ENCODE measurements around the gene RRAGC. TPM values are rescaled to one million over a fixed set of nuclear protein-coding genes. Genes with fewer than 3 reads are reported as not detected.

RRAGC gene
- total RNA-seq, 1 donor from 2014 or later = 15.9 TPM

DNA sequence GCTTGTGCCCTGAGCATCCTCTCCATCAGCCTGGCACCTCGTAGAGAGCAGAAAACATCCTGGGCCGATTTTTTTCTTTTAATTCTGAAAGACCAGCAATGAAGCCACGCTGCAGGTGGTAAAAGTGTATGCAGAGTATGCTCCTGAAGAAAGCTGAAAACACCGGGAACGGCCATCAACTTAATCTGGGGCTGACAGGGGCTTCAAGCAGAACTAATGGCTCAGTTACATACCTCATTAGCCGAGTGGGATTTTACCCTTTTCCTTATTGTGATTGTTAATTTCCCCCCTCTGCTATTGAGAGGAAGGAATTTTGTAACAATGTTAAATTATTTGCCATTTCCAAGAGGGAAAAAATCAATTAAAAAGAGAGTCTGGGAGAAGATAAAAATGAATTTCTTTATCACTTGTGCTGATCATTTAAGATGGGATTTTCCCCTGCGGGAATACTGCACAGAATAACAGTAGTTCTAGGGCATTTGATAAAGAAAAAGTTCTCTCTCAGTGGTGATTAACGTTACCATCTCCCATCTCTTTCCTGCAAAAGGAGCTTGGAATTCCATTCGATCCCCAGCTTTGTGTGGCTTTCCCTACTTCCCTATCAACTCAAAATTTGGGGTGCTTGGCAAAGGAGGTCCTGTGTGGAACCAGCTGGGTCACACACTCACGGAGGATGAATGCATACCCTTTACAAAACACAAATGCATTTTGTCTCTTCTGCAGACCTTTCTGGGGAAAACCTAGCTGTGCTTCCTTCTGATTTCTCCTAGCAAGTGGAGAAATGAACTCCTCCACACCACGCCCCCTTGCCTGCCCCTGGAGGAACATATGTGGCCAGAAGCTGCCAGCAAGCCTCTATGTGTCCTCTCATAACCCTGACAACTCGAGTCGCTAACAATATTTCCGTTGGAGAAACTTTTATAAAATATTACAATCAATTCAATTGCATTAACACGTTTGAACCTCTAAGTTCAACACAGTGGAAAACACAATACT is 70.9 kb downstream of the RRAGC start:
- intact Hi-C loops (cut with micrococcal nuclease) = no loop called here

Other genes starting within 250 kb of the RRAGC start
- 34.5 and 51.5 TPM in 2 replicates for gene MYCBP, start 13.6 kb upstream of the RRAGC start, total RNA-seq
- not detected in 2 replicates for gene GJA9, start 21.8 kb upstream of the RRAGC start, total RNA-seq
- not detected in 2 replicates for gene RHBDL2, start 82.1 kb upstream of the RRAGC start, total RNA-seq
- gene AKIRIN1, start 131.5 kb upstream of the RRAGC start, total RNA-seq = 55.4 and 60.5 TPM in 2 replicates
- 134 and 140 TPM in 2 replicates for gene NDUFS5, start 166.6 kb upstream of the RRAGC start, total RNA-seq